ENCODE data around the gene CD8A. TPM values are rescaled to one million over a fixed set of nuclear protein-coding genes. Genes with fewer than 3 reads are reported as not detected.

CD8A gene
- total RNA-seq, 6 experiments from 2014 or later: not detected

GRCh38 chr2:86806059-86806857, 15.5 kb upstream of the CD8A start:
- no peak for DNase-seq
- no peak overlapping the region for H3K4me3 Mint-ChIP-seq
- H3K9me3 Mint-ChIP-seq: no peaks in the 10 kb centered on the region

DNA sequence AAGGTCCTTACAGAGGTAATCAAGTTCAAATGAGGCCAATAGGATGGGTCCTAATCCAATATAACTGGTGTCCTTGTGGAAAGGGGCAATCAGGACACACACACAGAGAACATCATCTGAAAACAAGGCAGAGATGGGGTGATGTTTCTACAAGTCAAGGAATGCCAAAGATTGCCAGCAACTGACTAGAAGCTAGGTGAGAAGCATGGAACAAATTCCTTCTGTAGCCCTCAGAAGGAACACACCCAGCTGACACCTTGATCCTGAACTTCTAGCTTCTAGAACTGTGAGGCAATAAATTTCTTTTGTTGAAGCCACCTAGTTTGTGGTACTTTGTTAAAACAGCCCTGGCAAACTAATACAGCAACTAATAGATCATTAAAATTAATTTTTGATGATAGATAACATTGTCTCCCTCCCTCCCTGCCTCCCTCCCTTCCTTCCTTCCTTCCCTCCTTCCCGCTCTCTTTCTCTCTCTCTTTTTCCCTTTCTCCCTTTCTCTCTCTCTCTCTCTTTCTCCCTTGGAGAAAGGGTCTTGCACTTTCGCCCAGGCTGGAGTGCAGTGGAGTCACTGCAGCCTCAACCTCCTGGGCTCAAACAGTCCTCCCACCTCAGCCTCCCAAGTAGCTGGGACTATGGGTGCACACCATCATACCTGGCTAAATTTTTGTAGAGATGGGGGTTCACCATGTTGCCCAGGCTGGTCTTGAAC, 10.3 kb upstream of the CD8A start:
- H3K4me3 Mint-ChIP-seq: no peak overlapping the region
- H3K27ac Mint-ChIP-seq: no peak overlapping the region
- no peak for DNase-seq
- H3K9me3 Mint-ChIP-seq: peaks cover 13% of the 10 kb centered on the region
- H3K4me1 Mint-ChIP-seq (ENCODE audit: low read depth): no peaks in the 10 kb centered on the region
- TF ChIP-seq, protein P1, sequence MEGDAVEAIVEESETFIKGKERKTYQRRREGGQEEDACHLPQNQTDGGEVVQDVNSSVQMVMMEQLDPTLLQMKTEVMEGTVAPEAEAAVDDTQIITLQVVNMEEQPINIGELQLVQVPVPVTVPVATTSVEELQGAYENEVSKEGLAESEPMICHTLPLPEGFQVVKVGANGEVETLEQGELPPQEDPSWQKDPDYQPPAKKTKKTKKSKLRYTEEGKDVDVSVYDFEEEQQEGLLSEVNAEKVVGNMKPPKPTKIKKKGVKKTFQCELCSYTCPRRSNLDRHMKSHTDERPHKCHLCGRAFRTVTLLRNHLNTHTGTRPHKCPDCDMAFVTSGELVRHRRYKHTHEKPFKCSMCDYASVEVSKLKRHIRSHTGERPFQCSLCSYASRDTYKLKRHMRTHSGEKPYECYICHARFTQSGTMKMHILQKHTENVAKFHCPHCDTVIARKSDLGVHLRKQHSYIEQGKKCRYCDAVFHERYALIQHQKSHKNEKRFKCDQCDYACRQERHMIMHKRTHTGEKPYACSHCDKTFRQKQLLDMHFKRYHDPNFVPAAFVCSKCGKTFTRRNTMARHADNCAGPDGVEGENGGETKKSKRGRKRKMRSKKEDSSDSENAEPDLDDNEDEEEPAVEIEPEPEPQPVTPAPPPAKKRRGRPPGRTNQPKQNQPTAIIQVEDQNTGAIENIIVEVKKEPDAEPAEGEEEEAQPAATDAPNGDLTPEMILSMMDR (IDR thresholded peaks at IDR 0.05): no peak
- H3K36me3 Mint-ChIP-seq (ENCODE audit: low read depth): peaks cover 10% of the 10 kb centered on the region
- peaks cover 29% of the 10 kb centered on the region for H3K27me3 Mint-ChIP-seq (ENCODE audit: insufficient read depth)

More at GRCh38 chr2:86806059-86806857, 15.5 kb upstream of the CD8A start:
- no peak overlapping the region for H3K27ac Mint-ChIP-seq
- no peaks in the 10 kb centered on the region for H3K36me3 Mint-ChIP-seq (ENCODE audit: low read depth)
- H3K4me1 Mint-ChIP-seq (ENCODE audit: low read depth): peaks cover 15% of the 10 kb centered on the region
- H3K27me3 Mint-ChIP-seq (ENCODE audit: insufficient read depth): peaks cover 7% of the 10 kb centered on the region
- TF ChIP-seq, protein P1 (IDR thresholded peaks at IDR 0.05): no peak

DNA sequence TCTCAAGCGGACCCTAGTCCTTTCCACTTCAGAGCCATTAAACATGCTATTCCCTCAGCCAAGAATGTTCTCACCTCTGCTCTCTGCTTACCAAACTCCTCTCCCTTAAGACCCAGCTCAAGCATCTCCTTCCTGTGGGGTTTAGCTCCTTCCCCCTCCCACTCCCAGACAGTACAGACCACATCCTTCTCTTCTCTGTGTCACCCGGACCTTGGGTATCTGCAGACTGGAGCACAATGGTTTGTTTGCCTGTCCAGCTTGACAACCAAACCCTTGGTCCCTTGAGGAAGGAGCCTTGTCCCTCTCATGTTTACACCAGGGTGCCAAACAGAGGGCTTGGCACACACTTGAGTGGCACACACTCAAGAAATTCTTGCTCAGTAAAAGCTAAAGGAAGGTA, 4.1 kb upstream of the CD8A start:
- DNase-seq: no peak
- Mint-ChIP-seq H3K4me1 (ENCODE audit: low read depth) (peaks cover 8% of the 10 kb centered on the region), H3K27ac (no peak overlapping the region), H3K4me3 (no peak overlapping the region), H3K27me3 (ENCODE audit: insufficient read depth) (peaks cover 73% of the 10 kb centered on the region), H3K36me3 (ENCODE audit: low read depth) (peaks cover 16% of the 10 kb centered on the region), H3K9me3 (peaks cover 24% of the 10 kb centered on the region)
- TF ChIP-seq, protein P1 (IDR thresholded peaks at IDR 0.05): no peak

GRCh38 chr2:86793752-86794151, 3.0 kb upstream of the CD8A start:
- peaks cover 8% of the 10 kb centered on the region for H3K4me1 Mint-ChIP-seq (ENCODE audit: low read depth)
- H3K27me3 Mint-ChIP-seq (ENCODE audit: insufficient read depth): peaks cover 72% of the 10 kb centered on the region
- peaks cover 16% of the 10 kb centered on the region for H3K36me3 Mint-ChIP-seq (ENCODE audit: low read depth)
- H3K4me3 Mint-ChIP-seq: no peak overlapping the region
- H3K27ac Mint-ChIP-seq: no peak overlapping the region
- TF ChIP-seq, protein P1 (IDR thresholded peaks at IDR 0.05): no peak
- no peak for DNase-seq
- peaks cover 24% of the 10 kb centered on the region for H3K9me3 Mint-ChIP-seq

GRCh38 chr2:86791573-86791972, 860 bp upstream of the CD8A start:
- DNase-seq: no peak
- Mint-ChIP-seq H3K27ac (no peak overlapping the region), H3K36me3 (ENCODE audit: low read depth) (peaks cover 11% of the 10 kb centered on the region), H3K27me3 (ENCODE audit: insufficient read depth) (peaks cover 66% of the 10 kb centered on the region), H3K4me1 (ENCODE audit: low read depth) (peaks cover 8% of the 10 kb centered on the region), H3K4me3 (peak overlapping the region; percentile 31; the same call in 1 of the 2 replicates), H3K9me3 (peaks cover 17% of the 10 kb centered on the region)
- TF ChIP-seq, protein P1 (IDR thresholded peaks at IDR 0.05): no peak
